GM10248 (cell line): Measurements from ENCODE around the gene CHID1.
A peak's percentile ranks its signal among the peaks of the same experiment; 100 is the strongest.

Source experiments
- CTCF ChIA-PET: fragments of 300-600 bp; sonication (Branson Sonifier 250); formaldehyde crosslinking; extraction: SDS; loops from one replicate; lab custom pipeline; 2021; ENCODE audit warnings: antibody characterized with exemption; lab: Yijun Ruan, JAX
- POLR2A ChIA-PET: fragments of 350-650 bp; sonication (Branson Sonifier 250); formaldehyde crosslinking; extraction: SDS; loops from one replicate; lab custom pipeline; 2020; ENCODE audit warnings: antibody characterized with exemption; lab: Yijun Ruan, JAX
- DNase-seq: peaks from one replicate; pipeline ENCODE4 v3.0.0; 2012; ENCODE audit errors: extremely low spot score
- TF ChIP-seq, protein P1 (sequence below): IDR thresholded peaks from 2 replicates; pipeline ENCODE4 v1.5.1; 2012; ENCODE audit warnings: mild to moderate bottlenecking, low read depth; ENCODE audit errors: extremely low read depth, missing control alignments, control extremely low read depth

The CHID1 gene

DNA sequence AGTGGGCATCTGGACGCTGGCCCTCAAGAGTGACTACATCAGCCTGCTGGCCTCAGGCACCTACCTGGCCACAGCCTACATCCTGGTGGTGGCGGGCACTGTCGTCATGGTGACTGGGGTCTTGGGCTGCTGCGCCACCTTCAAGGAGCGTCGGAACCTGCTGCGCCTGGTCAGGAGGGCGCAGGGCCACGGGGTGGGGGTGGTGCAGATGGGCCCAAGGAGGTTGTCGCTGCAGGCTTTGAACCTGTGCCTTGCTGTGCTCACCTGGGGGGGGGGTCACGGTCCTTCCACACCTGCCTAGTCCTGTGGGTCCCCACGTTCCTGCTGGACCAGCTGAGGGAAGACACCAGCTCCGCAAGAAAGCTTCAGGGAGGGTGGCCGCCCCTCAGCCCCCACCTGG is 74.3 kb downstream of the CHID1 start:
- ChIA-PET CTCF (interaction anchor here (1.3 kb wide), 1 partner anchor 11 kb away, joined by 5 read pairs; no protein-coding TSS in a partner anchor), POLR2A (interaction anchor here (1.3 kb wide), 1 partner anchor 17 kb away, joined by 3 read pairs; the partner anchor contains the start of gene PNPLA2)
- TF ChIP-seq, protein P1, sequence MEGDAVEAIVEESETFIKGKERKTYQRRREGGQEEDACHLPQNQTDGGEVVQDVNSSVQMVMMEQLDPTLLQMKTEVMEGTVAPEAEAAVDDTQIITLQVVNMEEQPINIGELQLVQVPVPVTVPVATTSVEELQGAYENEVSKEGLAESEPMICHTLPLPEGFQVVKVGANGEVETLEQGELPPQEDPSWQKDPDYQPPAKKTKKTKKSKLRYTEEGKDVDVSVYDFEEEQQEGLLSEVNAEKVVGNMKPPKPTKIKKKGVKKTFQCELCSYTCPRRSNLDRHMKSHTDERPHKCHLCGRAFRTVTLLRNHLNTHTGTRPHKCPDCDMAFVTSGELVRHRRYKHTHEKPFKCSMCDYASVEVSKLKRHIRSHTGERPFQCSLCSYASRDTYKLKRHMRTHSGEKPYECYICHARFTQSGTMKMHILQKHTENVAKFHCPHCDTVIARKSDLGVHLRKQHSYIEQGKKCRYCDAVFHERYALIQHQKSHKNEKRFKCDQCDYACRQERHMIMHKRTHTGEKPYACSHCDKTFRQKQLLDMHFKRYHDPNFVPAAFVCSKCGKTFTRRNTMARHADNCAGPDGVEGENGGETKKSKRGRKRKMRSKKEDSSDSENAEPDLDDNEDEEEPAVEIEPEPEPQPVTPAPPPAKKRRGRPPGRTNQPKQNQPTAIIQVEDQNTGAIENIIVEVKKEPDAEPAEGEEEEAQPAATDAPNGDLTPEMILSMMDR: no peak
- no peak for DNase-seq

DNA sequence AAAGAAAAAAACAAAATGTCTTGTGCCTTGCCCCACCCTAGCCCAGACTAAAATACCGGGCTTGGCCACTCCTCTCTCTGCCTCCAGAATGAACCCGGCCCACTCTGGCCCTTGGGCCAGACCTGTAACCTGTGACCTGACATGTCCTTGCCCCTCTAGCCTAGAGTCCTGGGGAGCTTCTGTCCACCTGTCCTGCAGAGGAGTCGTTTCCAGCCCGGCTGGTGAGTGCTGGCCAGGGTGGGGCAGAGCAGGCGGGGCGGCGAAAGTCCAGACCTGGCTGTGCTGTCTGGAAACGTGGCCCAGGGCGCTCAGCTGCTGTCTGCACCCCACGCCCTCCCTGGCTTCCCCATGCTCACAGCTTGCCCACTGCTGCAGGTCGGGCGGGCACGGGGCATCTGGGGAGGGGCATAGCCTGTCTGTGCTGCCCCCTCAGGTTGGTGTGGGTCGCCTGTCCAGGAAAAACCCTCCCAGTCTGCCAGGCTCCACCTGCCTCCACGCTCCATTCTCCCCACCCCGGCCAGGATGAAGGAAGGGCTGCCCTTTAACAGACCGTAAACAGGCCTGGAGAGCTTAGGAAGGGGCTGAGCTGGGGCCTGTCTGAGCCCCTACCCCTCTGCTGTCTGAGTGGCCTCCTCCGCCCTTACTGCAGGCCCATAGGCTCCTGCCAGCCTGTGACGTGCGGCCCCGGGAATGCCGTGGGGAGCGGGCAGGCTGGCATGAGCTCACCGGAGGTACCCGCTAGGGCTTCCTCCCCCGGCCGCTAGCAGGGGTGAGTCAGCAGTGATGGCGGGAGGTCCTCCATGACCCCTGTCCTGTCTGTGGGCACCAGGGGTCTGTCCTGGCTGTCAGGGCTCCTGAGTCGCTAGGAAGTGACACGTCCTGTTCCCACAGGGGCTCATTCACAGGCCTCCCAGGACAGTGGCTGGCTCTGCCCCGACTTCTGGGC is 76.0 kb downstream of the CHID1 start:
- TF ChIP-seq, protein P1: no peak
- CTCF ChIA-PET: interaction anchor here (1.9 kb wide), 1 partner anchor 13 kb away, joined by 8 read pairs; no protein-coding TSS in a partner anchor
- POLR2A ChIA-PET: interaction anchor here (0.6 to 1.3 kb wide), 2 partner anchors 16 to 175 kb away, joined by 4 to 5 read pairs; partner anchors contain the start of gene PNPLA2
- no peak for DNase-seq

DNA sequence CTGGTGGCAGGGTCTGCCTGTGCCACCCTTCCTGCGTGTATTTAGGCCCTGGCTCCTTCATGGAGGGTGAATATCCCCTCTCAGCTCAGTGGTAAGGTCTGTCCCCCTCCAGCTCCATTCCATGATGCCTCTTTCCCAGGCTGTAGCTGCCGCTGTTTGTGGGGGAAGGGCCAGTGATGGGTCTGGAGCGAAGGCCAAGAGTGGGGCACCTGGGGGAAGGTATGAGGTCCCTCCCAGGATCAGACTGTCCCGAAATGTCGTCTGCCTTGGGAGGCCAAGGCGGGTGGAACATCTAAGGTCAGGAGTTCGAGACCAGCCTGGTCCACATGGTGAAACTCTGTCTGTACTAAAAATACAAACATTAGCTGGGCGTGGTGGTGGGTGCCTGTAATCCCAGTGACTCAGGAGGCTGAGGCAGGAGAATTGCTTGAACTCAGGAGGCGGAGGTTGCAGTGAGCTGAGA is 76.7 kb downstream of the CHID1 start:
- TF ChIP-seq, protein P1: no peak
- DNase-seq: no peak
- ChIA-PET CTCF (interaction anchor here (1.4 to 1.9 kb wide), 2 partner anchors 14 to 138 kb away, joined by 3 to 8 read pairs; no protein-coding TSS in a partner anchor), POLR2A (interaction anchor here (0.6 to 6.2 kb wide), 3 partner anchors 8 to 175 kb away, joined by 5 to 35 read pairs (median 7); partner anchors contain the start of genes PNPLA2 and POLR2L)

DNA sequence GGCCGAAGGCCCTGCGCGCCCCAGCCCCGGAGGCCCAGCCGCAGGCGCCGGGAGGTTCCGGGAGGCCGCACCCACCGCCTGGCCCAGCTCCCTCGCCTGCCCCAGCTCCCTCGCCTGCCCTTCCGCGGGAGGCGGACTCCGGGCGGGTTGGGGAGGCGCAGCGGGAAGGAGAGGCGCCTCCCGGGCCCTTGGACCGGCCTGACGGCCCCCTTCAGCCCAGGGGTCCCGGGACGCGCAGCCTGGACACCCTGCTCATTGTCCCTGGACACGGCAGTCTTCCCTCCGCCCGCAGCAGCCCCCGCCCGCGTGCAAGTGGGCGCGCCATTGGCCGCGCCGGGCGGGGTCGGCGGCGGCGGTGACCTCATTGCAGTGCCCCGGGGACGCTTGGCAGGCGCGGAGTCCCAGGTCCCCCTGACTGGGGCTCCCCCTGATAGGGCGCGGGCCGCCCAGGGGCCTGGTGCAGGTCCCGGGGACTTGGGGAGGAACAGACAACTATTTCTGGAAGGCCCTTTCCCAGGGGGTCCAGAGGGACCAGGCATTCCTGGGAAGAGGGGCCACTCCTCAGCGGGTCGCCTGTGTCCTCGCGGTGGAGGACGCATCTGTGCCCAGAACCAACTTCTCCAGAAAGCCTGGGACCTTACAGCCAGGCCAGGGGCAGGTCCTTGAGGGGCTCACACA is 77.4 kb downstream of the CHID1 start:
- TF ChIP-seq, protein P1: no peak
- ChIA-PET CTCF (interaction anchor here (1.1 to 1.9 kb wide), 4 partner anchors 14 to 218 kb away, joined by 3 to 8 read pairs (median 3); partner anchors contain the start of gene PNPLA2), POLR2A (interaction anchor here (0.6 to 6.2 kb wide), 5 partner anchors 9 to 220 kb away, joined by 4 to 35 read pairs (median 5); partner anchors contain the start of genes PNPLA2, POLR2L and TSPAN4)
- peak; percentile 67 for DNase-seq

DNA sequence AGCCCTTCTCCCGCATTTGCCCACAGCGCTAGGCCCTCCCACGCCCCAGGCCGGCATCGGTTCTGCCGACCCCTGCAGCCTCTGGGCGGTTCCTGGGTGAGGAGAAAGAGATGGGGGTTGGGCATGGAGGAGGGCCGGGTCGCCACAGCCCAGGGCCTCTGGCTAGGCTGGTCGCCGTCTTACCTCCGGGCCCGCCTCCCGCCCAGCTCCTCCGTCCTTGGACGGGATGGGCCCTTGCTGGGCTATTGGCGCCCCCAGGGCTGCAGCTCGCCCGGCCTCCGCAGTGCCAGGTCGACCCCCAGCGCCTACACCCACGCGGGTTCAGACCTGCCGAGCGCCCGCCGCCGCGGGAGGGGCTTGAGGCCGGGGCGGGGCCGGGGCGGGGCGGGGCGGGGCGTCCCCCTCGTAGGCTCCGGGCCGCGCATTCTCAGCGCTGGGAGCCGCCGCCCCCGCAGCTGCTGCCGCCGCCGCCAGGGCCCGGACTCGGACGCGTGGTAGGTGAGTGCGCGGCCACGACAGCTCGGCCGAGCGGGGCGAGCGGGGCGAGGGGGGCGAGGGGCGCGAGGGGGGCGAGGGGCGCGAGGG is 78.0 kb downstream of the CHID1 start, which contains the start of gene CD151:
Gene CD151, plus strand, starts transcription at position 424 of the 585 bp plus-strand sequence. CDS start 3,118 bp downstream, outside the sequence.
- CTCF ChIA-PET: interaction anchor here (1.1 to 1.4 kb wide), 3 partner anchors 14 to 218 kb away, joined by 3 read pairs; partner anchors contain the start of gene PNPLA2
- DNase-seq: peak; percentile 85
- TF ChIP-seq, protein P1: no peak
- POLR2A ChIA-PET: interaction anchor here (0.6 to 6.2 kb wide), 5 partner anchors 9 to 219 kb away, joined by 4 to 35 read pairs (median 5); partner anchors contain the start of genes PNPLA2, POLR2L and TSPAN4
